Right atrium auricular region (tissue), 2 donors: ENCODE measurements around the gene KLHL14. TPM values are rescaled to one million over a fixed set of nuclear protein-coding genes. Genes with fewer than 3 reads are reported as not detected.

Experiments
- DNase-seq: peaks from one replicate; pipeline ENCODE4 v3.0.0-alpha.2; 2019; ENCODE audit warnings: low spot score
- H3K27ac ChIP-seq, 2 donors: fragments of 200-600 bp; sonication (generic); 1 replicate in 1 of 2; 2 replicates in 1 of 2; pipeline ENCODE4 v1.5.1; 2016 to 2019
- H3K27me3 ChIP-seq, 2 donors: fragments of 200-600 bp; sonication (generic); one replicate each; pipeline versions ENCODE4 v1.5.1 to v1.6.0; 2017 to 2019
- H3K36me3 ChIP-seq: fragments of 200-600 bp; sonication (generic); one replicate; pipeline ENCODE4 v1.5.1; 2016
- H3K4me1 ChIP-seq, 2 donors: fragments of 200-600 bp; sonication (generic); one replicate each; pipeline versions ENCODE4 v1.5.1 to v1.6.0; 2017 to 2019
- H3K4me3 ChIP-seq, 2 donors: fragments of 200-600 bp; sonication (generic); 1 replicate in 1 of 2; 2 replicates in 1 of 2; pipeline ENCODE4 v1.5.1; 2017 to 2019; ENCODE audit warnings: mild to moderate bottlenecking in 1 of 2, moderate library complexity in 1 of 2
- H3K9me3 ChIP-seq, 2 donors: fragments of 200-600 bp; sonication (generic); one replicate each; pipeline ENCODE4 v1.5.1; 2019
- total RNA-seq, 2 donors: library from RNA; depleted of rRNA; stranded (reverse); fragments of >200 nt; gene quantifications; one replicate each; pipeline ENCODE4 v1.1.0, GENCODE V29; 2016
- TF ChIP-seq, protein P1 (sequence below), 2 donors: fragments of 200-600 bp; sonication (generic); IDR thresholded peaks; one replicate each; pipeline ENCODE4 v1.5.1; 2019; ENCODE audit warnings: antibody characterized with exemption in 2 of 2

KLHL14 gene
- total RNA-seq, 2 donors from 2014 or later, result not detected

DNA sequence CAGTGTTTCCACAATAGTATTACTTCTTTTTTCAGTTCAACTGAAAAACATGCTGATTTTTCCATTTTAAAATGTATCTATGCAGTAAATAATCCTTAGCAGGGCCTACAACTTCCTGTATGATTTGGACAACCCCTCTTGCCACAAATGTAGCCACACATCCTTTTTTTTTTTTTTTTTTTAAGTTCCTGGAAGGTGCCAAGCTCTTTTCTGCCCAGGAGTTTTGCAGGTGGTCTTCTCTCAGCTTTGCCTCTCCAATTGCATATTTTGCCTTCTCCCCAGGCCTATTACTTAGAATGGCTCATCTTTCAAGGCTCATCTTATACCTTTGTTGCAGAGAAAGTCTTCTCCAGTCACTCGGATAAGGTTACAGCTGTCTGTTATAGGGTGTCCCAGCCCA is 11.6 kb downstream of the KLHL14 start:
- Histone ChIP-seq H3K9me3 (no peaks in the 10 kb centered on the region), H3K4me3 (no peak overlapping the region), H3K27me3 (no peaks in the 10 kb centered on the region), H3K4me1 (no peaks in the 10 kb centered on the region), H3K27ac (no peak overlapping the region), H3K36me3 (no peaks in the 10 kb centered on the region)
- TF ChIP-seq, protein P1, sequence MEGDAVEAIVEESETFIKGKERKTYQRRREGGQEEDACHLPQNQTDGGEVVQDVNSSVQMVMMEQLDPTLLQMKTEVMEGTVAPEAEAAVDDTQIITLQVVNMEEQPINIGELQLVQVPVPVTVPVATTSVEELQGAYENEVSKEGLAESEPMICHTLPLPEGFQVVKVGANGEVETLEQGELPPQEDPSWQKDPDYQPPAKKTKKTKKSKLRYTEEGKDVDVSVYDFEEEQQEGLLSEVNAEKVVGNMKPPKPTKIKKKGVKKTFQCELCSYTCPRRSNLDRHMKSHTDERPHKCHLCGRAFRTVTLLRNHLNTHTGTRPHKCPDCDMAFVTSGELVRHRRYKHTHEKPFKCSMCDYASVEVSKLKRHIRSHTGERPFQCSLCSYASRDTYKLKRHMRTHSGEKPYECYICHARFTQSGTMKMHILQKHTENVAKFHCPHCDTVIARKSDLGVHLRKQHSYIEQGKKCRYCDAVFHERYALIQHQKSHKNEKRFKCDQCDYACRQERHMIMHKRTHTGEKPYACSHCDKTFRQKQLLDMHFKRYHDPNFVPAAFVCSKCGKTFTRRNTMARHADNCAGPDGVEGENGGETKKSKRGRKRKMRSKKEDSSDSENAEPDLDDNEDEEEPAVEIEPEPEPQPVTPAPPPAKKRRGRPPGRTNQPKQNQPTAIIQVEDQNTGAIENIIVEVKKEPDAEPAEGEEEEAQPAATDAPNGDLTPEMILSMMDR (IDR thresholded peaks at IDR 0.05), result no peak
- no peak for DNase-seq

DNA sequence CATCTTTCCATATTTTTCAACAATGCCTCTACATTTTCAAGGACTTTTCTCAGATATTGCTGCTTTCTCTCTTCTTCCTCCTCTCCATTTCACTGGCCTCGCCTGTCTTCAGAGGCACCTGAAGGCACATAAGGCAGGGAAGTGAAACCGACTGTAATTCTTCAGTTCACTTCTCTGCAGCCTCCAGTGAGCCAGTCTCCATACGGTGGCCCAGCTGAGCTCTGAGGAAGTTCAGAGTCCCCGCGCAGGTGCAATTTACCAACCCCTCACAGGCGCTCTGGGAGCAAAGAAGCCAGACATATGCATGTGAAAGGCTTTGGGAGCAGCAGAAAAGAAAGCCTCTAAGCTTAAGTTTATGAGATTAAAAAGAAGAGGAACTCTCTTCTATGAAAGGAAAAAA is 12.4 kb downstream of the KLHL14 start:
- no peaks in the 10 kb centered on the region for H3K9me3 ChIP-seq
- no peak overlapping the region for H3K27ac ChIP-seq
- no peaks in the 10 kb centered on the region for H3K27me3 ChIP-seq
- no peak overlapping the region for H3K4me3 ChIP-seq
- no peaks in the 10 kb centered on the region for H3K36me3 ChIP-seq
- no peaks in the 10 kb centered on the region for H3K4me1 ChIP-seq
- DNase-seq, result no peak
- TF ChIP-seq, protein P1 (IDR thresholded peaks at IDR 0.05), result no peak

DNA sequence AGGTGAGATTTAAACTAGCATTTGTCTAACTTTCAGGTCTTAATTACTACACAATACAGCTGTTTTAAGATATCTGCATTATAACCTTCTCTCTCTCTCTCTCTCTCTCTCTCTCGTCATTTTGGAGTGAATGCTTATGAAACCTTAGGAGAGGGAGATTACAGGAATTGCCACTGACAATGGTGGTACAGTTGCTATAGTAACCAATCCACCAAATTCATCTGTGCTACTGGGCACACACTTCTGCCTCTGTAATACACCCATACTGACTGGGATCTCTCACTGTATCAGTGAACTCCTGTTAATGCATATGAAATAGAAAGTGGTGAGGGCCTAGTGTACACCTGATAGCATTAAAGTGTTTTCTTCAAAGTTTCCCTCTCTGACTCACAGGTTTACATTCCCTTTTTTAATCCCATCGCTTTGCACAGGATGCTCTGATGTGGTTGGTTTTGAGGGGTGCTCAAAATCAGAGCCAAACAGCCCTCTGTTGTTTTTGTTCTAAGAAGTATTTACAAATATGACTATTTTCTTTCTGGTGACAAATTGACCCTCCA is 13.1 kb downstream of the KLHL14 start:
- no peaks in the 10 kb centered on the region for H3K4me1 ChIP-seq
- no peaks in the 10 kb centered on the region for H3K36me3 ChIP-seq
- no peaks in the 10 kb centered on the region for H3K27me3 ChIP-seq
- no peak overlapping the region for H3K27ac ChIP-seq
- no peak for DNase-seq
- H3K9me3 ChIP-seq, result no peaks in the 10 kb centered on the region
- no peak overlapping the region for H3K4me3 ChIP-seq
- TF ChIP-seq, protein P1 (IDR thresholded peaks at IDR 0.05), result no peak

DNA sequence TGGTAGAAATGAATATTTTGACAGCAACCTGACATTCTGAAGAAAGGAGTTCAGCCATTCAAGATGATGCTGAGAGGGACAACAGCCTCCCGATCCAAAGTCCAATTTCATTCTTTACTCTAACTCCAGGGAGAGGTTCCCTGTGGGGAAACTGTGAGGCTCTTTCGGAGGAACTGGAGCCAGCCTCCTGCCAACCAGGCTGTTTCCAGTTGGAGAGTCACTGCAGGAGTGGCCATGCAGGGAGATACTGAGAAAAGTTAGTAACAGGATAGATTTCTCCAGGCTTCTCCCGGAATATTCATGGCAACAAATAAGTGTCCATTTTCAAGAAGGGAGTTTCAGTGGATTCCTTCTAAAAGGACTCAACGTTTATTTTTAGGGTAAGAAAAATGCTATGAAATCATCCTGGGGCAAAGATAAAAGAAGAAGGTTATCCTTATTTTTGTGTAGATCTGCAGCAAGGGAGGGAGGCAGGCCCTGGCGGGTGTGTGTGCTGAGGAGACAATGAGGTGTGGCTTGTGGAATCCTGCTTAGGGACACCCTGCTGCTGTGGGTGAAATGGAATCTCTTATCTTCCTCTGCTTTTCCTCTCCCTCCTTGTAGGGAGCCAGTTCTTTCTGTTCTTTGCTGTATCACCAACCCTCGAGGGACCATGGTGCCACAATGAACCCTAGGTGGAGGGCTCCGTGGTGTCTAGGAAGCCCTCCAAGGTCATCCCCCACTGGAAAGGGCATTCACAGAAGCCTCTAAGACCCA is 18.1 kb downstream of the KLHL14 start:
- TF ChIP-seq, protein P1 (IDR thresholded peaks at IDR 0.05), result no peak
- Histone ChIP-seq H3K9me3 (no peaks in the 10 kb centered on the region), H3K27ac (no peak overlapping the region)

DNA sequence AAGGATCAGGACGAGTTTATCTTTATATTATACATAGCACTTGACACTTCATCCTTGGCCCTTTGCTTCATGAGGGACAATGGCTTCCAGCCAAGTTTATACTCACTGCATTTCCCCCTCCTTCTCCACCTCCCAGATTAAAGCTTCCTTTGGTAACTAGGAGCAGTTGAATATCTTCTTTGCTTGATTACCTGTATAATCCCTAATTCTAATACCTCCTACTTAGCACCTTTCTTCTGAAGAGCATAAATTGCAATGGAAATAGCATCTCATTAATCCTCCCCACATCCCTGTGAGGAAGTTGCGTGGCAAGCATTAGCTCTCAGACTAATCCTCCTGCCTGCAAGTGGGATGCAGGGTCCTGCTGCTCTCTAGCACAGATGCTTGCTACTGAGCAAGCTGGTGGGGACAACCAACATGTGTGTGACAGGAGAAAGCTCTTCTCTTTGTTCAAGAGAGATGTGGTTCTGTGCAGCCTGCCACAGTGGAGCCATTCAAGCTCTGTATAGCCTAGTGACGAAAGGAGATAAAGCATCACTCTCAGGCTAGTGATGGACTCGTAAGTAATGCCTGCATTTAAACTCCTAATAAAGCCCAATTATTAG is 19.1 kb downstream of the KLHL14 start:
- TF ChIP-seq, protein P1 (IDR thresholded peaks at IDR 0.05), result no peak
- no peaks in the 10 kb centered on the region for H3K9me3 ChIP-seq
- H3K27ac ChIP-seq, result no peak overlapping the region

More for the DNA sequence above, 18.1 kb downstream of the KLHL14 start:
- Histone ChIP-seq H3K4me1 (no peaks in the 10 kb centered on the region), H3K36me3 (no peaks in the 10 kb centered on the region), H3K4me3 (no peak overlapping the region), H3K27me3 (no peaks in the 10 kb centered on the region)
- DNase-seq, result no peak

More for the DNA sequence above, 19.1 kb downstream of the KLHL14 start:
- Histone ChIP-seq H3K27me3 (no peaks in the 10 kb centered on the region), H3K4me1 (no peaks in the 10 kb centered on the region), H3K4me3 (no peak overlapping the region), H3K36me3 (no peaks in the 10 kb centered on the region)
- DNase-seq, result no peak
